Activated CD8-positive, alpha-beta memory T cell treated with anti-CD3 and anti-CD28 coated beads for 48 hours (primary cell): Measurements from ENCODE around the gene SERPINB3.
"Not testable (repeated sequence)": the region's sequence is repeated elsewhere in the genome, so short reads cannot be mapped to it uniquely, and the experiment has no call there.

Experiments used
- DNase-seq, 3 experiments: peaks; one replicate each; pipeline ENCODE4 v3.0.0-alpha.2; 2020; ENCODE audit warnings: low read depth in 2 of 3, low spot score in 2 of 3

SERPINB3 gene

GRCh38 chr18:63648241-63648640 lies 13.5 kb downstream of the SERPINB3 start:
- no peak for DNase-seq

GRCh38 chr18:63646936-63647335 lies 14.8 kb downstream of the SERPINB3 start:
- DNase-seq = no peak

- DNase-seq = not testable (repeated sequence)
Measured at GRCh38 chr18:63644694-63645093, 17.0 kb downstream of the SERPINB3 start.

- DNase-seq = not testable (repeated sequence)
Measured at GRCh38 chr18:63644142-63644541, 17.6 kb downstream of the SERPINB3 start, which contains the start of gene SERPINB4. SERPINB4 (minus strand) TSS chr18:63644256; CDS start chr18:63643577, 679 bp downstream.

- DNase-seq = not testable (repeated sequence)
Measured at GRCh38 chr18:63642668-63643356, 18.9 kb downstream of the SERPINB3 start.

GRCh38 chr18:63641157-63641680 lies 20.5 kb downstream of the SERPINB3 start:
- not testable (repeated sequence) for DNase-seq

- no peak for DNase-seq
Measured at GRCh38 chr18:63637703-63638102, 24.0 kb downstream of the SERPINB3 start.

- DNase-seq = no peak
Measured at GRCh38 chr18:63627819-63628218, 33.9 kb downstream of the SERPINB3 start.

GRCh38 chr18:63626431-63626830 lies 35.3 kb downstream of the SERPINB3 start:
- no peak for DNase-seq

GRCh38 chr18:63624863-63625262 lies 36.8 kb downstream of the SERPINB3 start:
- DNase-seq = no peak

GRCh38 chr18:63619661-63620060 lies 42.0 kb downstream of the SERPINB3 start:
- DNase-seq = no peak

GRCh38 chr18:63617915-63618234 lies 43.8 kb downstream of the SERPINB3 start:
- no peak for DNase-seq

GRCh38 chr18:63617049-63617914 lies 44.4 kb downstream of the SERPINB3 start:
- no peak for DNase-seq

- no peak for DNase-seq
Measured at GRCh38 chr18:63613420-63613819, 48.3 kb downstream of the SERPINB3 start.

GRCh38 chr18:63606526-63606925 lies 55.2 kb downstream of the SERPINB3 start:
- DNase-seq = no peak
